A549 (cell line): ENCODE results near the gene SLC7A11.

Source experiments
- POLR2A ChIP-seq: IDR thresholded peaks from 2 replicates; pipeline ENCODE4 v1.6.1; 2012; ENCODE audit warnings: mild to moderate bottlenecking, low read length
- TF ChIP-seq, protein P1 (sequence below): fragments of >200 bp; sonication (Bioruptor Twin); formaldehyde crosslinking; IDR thresholded peaks from 3 replicates; pipeline ENCODE4 v1.5.1; 2016
- TF ChIP-seq, protein P2 (sequence below): fragments of >200 bp; sonication (Bioruptor Twin); formaldehyde crosslinking; IDR thresholded peaks from 2 replicates; pipeline ENCODE4 v1.6.1; 2016

DNA sequence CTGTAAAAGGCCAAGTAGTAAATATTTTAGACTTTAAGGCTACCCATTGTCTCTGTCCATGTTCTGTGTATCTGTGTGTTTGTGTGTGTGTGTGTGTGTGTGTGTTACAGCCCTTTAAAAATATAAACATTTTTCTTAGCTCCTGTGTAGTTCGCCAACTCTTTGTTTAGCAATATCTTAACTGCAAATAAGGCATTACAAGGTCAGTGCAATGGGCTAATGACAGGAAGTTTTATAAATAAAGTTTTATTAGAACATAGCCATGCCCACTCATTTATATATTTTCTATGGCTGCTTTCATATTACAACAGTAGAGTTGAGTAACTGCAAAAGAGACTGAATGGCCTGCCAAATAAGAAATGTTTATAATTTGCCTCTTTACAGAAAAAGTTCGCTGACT, 5.9 kb upstream of the SLC7A11 start:
- TF ChIP-seq, protein P1, sequence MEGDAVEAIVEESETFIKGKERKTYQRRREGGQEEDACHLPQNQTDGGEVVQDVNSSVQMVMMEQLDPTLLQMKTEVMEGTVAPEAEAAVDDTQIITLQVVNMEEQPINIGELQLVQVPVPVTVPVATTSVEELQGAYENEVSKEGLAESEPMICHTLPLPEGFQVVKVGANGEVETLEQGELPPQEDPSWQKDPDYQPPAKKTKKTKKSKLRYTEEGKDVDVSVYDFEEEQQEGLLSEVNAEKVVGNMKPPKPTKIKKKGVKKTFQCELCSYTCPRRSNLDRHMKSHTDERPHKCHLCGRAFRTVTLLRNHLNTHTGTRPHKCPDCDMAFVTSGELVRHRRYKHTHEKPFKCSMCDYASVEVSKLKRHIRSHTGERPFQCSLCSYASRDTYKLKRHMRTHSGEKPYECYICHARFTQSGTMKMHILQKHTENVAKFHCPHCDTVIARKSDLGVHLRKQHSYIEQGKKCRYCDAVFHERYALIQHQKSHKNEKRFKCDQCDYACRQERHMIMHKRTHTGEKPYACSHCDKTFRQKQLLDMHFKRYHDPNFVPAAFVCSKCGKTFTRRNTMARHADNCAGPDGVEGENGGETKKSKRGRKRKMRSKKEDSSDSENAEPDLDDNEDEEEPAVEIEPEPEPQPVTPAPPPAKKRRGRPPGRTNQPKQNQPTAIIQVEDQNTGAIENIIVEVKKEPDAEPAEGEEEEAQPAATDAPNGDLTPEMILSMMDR = no peak
- TF ChIP-seq POLR2A = no peak
- TF ChIP-seq, protein P2, sequence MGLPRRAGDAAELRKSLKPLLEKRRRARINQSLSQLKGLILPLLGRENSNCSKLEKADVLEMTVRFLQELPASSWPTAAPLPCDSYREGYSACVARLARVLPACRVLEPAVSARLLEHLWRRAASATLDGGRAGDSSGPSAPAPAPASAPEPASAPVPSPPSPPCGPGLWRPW = no peak
